ENCODE results near the gene ME3.
"Not testable (repeated sequence)": the region's sequence is repeated elsewhere in the genome, so short reads cannot be mapped to it uniquely, and the experiment has no call there.

ME3 gene

DNA sequence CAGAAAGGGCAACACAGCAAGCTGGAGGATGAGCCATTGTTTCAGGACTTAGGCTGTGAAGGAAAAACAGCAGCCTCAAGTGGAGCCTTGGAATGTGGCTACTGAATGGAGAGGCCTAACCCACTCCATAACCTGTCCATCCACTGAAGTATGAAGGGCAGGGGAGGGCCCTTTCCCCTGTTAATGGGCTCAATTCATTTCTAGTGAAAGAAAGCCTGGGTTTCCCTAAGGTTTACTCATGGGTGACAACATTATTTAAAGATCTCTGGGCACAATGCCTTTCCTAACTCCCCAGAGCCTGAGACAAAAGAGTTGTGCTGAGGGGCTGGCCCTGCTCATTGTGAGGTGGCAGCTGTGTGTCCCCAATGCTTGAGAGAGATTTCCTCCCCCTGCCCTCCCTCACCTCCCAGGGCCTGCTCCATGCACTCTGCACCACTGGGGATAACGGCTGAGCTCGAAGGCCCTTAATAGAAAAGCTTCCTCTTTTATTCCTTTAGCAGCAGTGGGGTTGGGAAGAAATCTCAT lies 83.8 kb downstream of the ME3 start:
- no peak for DNase-seq (ENCODE audit: low read depth in 2 of 2)

DNA sequence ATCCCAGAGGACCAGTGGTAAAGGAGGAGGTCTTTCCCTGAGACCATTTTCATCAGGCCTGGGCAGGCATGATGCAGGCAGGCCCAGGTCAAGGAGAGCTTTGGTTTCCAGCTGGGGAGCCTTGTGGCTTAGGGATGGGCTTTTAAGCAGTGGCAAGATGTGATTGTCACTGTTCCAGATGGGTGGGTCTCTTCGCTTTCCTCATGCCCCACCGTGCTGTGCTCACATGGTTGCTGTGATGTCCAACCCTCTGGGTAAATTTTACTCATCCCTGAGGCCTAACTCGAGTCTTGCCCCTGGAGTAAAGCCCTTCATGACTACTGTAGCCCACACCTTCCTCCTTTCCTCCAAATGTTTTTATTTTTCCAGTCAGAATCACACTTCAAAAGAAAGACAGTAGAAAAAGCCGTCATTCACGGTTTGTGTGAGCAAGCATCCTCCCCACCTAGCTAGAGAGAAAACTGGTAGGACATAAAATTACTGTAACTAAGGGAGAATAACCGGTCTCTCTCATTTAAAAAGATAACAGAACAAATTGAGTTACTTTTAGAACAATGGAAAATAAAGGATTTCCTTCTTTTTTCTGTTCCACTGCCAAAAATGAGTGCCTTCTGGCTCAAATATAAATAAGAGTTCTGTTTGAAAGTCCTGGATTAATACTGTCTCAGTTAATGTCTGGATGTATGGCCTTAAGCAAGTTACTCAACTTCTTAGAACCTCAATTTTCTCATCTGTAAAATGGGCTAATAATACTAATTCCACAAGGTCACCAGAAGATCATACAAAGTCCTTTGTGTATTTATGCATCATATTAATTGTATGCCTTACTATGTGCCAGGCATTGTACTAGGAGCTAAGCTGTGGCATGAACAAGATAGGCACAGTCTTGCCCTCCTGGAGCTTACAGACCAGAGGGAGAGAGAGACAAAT lies 84.9 kb downstream of the ME3 start:
- no peak for DNase-seq (ENCODE audit: low read depth in 2 of 2)

DNA sequence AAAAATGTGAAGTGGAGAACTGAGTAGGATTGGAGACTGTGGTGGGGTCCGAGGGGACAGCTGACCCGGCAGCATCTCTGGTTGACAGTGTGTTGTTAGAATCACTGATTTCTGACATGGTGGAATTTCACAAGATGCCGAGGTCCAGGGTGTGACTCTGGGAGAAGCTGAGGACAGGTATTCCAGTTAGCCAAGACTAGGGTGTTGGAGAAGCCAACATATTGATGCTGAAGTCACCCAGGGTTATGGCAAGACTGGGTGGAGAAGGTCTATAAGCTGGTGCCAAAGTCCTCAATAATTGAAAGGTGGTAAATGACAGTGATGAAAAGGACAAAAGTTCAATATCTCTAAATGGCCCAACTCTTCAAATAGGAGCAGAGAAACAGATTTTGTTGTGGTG lies 86.1 kb downstream of the ME3 start:
- no peak for DNase-seq (ENCODE audit: low read depth in 2 of 2)

DNA sequence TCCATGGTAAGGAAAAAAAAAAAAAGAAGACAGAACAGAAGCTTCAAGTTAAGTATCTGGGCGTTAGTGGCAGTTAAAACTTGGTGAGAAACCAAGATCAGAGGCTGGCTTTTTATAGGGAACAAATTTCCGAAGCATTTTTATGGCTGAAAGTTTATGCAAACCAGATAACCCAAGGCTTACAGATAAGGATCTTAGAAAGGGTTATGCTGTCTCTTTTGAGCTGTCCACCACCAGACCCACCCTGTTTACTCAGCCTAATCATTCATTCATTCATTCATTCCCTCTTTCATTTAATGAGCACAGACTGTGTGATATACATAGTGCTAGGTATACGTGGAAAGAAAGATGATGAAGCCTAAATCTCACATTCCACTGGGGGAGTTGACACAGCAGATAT lies 89.5 kb downstream of the ME3 start:
- no peak for DNase-seq (ENCODE audit: low read depth in 2 of 2)

DNA sequence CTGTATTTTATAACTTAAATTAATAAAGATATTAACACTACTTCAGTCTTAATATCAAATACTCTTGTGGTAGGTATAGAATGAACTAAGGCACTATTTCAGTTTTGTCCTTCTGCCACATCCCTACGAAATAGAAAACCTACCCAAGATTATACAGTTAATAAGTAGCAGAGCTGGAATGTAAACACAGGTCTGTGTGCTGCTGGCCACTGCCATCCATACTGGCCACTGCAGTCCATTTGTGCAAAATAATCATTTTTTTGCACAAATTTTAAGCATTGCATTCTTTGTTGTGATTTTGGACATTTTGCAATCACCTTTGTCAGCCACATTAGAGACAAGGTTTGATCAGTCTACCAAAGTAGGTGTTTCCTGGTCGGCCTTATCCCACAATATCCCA lies 91.9 kb downstream of the ME3 start:
- no peak for DNase-seq (ENCODE audit: low read depth in 2 of 2)

DNA sequence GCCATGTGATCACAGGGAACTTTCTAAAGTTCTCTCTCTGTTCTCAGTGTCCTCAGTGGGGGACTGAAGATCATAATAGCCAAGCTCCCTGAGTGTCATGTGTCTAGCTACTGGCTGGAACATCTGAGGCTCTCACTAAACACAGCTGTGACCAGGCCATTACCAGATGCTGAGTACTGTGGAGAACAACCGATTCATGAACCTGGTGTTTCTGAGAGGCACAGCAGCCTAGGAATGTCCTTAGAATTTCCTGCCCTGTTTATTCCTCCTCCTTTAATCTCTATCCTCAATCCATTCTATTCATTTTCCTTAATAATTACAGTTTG lies 93.0 kb downstream of the ME3 start:
- DNase-seq (ENCODE audit: low read depth in 2 of 2), result no peak

DNA sequence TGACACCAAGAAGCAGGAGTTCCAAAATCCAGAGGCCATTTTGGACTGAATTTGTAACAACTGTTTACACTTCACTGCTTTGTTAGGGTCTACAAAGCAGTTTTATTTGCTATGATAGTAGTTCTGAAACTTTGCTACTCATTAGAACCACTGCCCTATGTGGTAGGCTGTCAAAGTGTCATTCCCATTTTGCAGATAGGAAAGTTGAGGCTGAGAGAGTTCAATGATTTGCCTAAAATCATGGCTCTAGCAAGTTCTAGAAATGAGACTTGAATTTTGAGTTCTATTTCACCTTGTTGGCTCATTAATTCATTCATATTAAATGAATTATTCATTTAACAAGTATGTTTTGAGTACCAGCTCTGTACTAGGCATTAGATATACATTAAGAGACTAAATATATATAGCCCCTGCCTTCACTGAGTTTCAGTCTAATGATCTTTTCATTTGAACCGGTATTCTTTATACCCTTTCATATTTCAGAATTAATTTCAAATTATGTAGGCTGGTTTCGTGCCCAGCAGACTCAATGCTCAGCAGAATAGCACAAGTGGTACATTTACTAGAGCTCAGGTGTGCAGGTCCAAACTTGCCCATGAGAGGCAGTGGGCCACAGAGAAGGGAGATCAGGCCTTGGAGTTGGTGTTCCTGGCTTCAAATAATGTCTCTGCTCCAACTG lies 93.5 kb downstream of the ME3 start:
- DNase-seq (ENCODE audit: low read depth in 2 of 2), result no peak

DNA sequence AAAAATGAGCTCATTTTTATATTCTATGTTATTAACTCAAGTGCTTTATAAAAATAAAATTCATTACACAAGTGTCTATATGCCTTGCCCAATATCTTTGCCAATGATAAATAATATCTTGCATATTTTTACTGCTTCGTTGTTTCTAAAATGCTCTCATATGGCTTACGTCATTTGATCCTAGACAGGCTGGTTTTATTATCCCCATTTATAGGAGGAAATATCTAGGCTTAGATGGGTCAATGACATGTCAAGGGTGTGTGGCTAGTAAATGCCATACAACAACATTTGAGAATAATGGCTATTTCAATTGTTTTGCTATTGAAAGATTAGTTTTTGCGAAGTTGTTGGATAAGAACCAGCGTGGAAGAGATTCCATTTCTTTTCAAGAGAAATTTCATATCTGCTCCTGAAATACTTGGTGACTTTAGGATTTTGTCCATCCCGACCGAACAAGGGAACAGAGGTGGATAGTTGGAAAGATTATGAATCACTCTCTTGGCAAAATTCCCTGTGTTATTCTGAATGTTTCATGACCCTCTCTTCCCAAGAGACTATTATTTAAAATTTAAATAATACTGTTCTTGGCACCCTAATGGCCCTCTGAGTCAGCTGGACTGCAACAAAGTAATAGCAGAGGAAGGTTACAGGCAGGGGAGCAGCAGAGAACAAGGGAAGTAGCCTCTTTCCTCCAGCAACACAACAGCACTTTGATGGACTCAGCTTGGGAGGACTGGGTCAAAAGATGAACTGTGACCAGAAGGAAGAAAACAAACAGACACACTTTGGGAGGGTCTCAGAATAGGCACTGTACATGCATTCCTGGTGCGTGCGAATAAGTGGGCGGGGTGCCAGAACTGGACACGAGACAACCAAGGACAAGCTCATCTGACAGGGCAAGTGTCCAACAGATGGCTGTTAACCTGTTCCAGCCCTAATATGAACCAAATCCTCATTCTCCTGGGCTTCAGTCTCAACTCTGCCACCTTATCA lies 94.5 kb downstream of the ME3 start:
- peak; percentile 58 to 62 for DNase-seq (ENCODE audit: low read depth in 2 of 2)

DNA sequence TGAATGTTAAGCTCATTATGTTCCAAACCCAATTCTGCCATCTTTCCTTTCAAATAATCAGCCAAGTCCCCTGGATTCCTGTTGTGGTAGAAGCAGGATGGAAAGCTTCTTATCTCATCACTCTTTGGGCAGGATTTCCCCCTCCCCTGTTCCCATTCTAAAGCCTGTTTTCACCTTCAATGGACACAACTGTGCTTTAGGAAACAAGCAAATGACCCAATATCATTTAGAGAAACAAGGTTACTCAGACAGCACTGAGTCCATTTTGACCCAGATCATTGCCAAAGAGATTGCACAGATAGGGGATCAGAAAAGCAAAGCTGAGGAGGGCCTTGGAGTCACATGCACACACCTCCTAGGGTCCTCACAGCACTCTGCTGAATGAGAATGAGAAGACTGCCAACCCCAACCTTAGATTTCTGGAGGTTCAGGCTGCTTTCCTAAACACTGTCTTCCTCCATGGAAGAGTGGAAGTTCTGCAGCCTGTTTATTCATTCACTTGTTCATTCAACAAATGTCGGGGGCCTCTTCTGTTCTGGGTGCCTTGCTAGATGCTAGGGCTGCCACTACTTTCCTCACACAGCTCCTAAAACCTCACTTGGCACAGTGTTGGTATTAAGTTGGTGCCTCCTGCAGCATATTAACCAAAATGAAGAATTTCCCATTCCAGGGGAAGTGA lies 95.3 kb downstream of the ME3 start:
- no peak for DNase-seq (ENCODE audit: low read depth in 2 of 2)

DNA sequence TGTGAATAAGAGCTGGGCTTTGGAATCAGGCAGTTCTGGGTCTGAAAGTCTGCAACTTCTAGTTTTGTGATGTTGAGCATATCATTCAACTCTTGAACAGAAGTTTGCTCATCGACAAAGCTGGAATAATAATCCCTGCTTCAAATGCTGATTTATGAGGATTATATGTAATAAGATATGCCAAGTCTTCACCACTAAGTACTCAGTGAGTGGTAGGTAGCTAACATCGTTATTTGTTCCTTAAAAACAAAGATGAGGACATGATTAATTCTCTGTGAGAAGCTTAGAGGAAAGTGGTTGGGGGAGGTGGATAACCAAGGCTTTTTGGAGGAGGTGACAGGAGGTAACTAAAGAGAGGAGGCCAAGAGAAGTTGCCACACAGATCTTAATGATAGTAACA lies 96.5 kb downstream of the ME3 start:
- DNase-seq (ENCODE audit: low read depth in 2 of 2), result no peak

DNA sequence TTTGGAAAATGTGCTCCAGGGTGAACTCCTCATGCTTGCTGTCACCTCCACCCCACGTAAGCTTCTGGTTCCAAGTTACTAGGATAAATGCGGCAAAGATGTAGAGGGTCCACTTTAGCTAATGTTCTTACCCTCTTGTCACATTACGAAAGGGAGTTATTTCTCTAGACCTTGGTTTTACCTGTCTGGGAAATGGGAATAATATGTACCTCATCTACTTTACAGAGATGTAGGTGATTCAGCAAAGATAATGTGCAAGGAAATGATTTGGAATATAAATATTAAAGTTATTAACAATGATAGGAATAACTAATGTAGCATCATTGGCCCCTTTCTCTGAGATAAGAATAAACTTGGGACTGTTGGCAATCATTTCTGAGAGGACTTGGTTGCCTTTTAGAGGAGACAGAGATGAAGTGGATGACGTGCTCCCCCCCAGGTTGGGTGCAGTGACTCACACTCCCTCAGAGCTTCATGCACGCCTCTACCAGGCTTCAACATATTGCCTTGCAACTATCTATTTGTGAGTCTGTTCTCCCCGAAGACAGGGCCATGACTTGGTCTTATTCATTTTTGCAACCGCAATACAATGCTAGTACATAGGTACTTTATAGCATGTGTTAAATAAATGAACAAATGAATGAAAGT lies 97.1 kb downstream of the ME3 start:
- DNase-seq (ENCODE audit: low read depth in 2 of 2), result no peak

DNA sequence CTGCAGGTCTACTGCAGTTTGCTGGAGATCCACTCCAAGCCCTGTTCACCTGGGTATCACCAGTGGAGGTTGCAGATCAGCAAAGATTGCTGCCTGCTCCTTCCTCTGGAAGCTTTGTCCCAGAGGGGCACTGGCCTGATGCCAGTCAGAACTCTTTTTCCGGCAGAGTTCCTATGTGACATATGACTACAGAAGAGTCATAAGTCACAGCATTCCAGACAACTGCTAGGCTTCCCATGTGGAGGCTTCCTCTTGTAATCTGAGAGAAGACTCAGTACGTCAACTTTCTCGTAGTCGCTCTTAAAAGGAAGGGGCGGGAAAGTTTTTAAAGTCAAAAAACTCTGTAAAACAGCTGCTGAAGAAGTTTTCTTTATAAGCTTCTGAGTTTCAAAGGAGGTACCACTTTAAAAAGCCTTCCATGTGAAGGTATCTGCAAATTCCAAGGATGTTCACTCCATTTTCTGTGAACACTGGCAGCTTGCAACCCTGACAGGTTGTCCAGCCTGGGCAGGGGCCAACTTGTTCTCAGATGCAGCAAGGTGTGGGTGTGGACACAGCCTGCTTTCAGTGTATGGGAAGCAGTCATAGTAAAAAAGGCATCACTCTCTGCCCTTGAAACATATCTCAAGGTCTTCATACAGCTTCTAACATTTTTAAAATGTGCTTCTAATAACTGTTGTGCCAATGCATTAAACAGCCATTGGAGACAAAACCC lies 97.8 kb downstream of the ME3 start:
- DNase-seq (ENCODE audit: low read depth in 2 of 2), result no peak

DNA sequence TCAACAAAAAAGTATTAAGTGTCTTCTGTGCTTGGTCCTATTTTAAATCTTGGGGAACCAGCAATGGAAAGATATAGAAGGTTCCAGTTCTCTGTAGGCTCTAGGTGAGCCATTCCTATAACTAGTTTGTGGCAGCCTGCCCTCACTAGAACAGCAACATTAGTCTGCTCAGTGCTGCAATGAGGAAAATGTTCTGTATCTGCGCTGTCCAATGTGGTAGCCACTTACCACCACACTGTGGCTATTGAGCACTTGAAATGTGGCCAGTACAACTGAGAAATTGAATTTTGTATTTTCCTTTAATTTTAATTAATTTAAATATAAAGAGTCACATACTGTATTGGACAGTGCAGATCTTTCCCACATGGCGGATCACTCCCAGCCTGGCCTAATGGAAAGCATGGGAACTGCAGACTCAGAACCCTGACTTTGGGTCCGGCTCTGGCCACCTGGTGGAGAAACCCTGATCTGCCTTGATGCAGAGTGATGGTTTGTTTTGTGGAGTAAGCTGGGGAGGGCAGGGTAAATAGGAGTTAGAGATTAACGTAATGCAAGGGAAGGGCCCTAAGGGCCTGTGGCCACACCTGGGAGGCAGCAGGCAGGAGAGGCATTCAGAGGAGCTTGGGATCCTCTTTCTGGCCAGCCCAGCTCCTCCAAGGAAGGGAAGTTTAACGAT lies 101.0 kb downstream of the ME3 start:
- DNase-seq (ENCODE audit: low read depth in 2 of 2), result no peak

DNA sequence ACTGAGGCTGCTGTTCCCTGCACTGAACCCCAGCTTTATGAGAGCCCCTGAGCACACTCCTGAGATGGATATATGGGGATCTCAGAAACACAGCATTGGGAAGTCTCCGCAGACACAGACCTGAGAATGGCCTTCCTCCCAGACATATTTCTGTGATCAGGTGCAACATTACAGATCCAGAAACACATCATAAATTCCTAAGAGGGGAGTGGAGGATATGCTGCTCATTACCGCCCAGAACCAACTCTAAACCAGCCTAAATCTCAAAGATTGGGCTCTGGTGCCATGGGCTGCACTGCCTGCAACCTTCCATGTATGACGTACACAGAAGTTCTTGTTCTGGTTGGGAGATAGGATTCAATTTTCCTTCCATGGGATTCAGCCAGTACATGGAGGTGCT lies 102.0 kb downstream of the ME3 start:
- no peak for DNase-seq (ENCODE audit: low read depth in 2 of 2)

DNA sequence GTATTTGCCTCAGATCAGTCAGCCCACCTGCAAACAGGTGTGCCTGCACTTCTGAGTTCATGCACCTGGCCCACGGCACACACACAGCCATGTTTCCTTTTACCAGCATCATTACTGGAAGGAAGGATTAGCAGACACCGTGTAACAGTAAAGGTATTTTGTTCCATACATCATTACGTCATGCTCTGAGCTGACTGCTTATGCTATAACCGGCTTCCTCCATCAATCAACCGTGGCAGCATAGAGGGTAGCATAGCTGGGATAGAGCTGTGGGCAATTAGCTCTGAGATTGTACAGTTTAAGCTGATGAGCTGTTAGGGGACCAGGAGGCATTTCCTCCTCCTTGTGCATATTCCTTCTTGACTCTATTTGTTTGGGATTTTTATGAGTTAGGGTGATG lies 102.4 kb downstream of the ME3 start:
- DNase-seq (ENCODE audit: low read depth in 2 of 2), result no peak

DNA sequence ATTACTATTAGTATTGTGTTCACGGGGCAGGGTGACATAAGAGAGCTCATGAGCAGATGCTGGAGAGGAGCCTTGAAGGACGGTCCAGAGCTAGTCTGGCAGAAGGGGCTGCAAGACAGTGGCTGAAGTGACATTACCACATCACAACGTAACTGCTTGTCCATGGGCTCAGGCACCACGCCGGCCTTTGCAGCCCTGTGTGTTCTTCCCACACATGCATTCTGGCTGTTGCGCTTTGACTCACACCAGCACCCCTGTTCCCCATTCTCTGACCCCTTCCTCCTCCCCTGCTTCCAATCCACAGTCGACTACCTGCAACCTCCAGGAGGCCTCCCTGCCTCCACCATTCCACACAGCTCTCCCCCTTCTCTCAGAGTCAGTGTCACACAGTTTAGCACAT lies 103.3 kb downstream of the ME3 start:
- no peak for DNase-seq (ENCODE audit: low read depth in 2 of 2)

DNA sequence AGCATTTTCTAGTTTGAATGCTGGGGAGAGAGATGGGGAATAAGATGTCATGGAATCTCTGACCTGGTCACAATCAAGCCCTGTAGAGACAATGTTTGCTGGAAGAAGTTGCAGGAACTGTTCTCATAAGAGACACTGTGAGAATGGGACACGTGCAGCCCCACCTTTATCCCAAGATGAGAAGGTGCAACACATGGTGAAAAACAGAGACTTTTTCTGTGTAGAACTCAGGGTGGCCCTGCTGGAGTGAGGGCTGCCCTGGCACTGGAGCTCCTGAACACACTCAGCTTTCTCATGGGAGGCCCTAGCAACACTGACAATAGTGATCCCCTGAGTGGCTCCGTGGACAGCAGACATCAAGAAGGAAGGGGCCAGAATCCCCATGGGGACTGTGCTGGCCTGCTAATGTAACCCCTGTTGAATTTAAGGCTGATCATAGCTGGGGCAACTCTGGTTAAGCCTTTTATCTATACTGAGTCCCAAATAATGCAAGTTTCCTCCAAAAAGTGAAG lies 106.6 kb downstream of the ME3 start:
- no peak for DNase-seq (ENCODE audit: low read depth in 2 of 2)

DNA sequence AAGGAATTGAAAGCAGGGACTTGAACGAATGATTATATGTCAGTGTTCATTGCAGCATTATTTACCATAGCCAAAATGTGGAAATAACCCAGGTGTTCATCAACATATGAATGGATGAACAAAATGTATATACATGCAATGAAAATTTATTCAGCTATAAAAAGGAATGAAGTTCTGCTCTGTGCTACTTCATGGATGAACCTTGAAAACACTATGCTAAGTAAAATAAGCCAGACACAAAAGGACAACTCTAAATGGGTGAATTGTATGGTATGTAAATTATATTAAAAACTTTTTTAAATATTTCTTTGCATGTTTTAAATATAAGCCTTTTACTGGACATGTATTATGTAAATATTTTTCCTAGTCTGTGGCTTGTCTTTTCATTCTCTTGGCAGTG lies 107.0 kb downstream of the ME3 start:
- DNase-seq (ENCODE audit: low read depth in 2 of 2), result no peak

DNA sequence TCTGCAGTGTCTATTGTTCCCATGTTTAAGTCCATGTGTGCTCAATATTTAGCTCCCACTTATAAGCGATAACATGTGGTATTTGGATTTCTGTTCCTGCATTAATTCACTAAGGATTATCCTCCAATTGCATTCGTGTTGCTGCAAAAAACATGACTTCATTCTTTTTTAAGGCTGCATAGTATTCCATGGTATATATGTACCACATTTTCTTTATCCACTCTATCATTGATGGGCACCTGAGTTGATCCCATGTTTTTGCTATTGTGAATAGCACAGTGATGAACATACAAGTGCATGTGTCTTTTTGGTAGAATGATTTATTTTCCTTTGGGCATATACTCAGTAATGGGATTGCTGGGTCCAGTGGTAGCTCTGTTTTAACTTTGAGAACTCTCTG lies 109.6 kb downstream of the ME3 start:
- DNase-seq (ENCODE audit: low read depth in 2 of 2), result not testable (repeated sequence)
